ENCODE data around the gene CD163.

GRCh38 chr12:7439579-7440505 is 63.7 kb downstream of the CD163 start:
- no peak for TF ChIP-seq CTCF (IDR thresholded peaks at IDR 0.05; ENCODE audit: low read depth, low read length, poor library complexity, severe bottlenecking)
- no peak for TF ChIP-seq EZH2phosphoT487 (IDR thresholded peaks at IDR 0.05; ENCODE audit: borderline replicate concordance, low read length)
